H9 (cell line): ENCODE results near the gene ADTRP. TPM values are rescaled to one million over a fixed set of nuclear protein-coding genes. Genes with fewer than 3 reads are reported as not detected.

ENCODE experiments used
- DNase-seq: peaks from one replicate; pipeline ENCODE4 v3.0.0-alpha.2; 2017
- H2AFZ ChIP-seq: one replicate; pipeline ENCODE4 v1.6.1; 2013; ENCODE audit warnings: mild to moderate bottlenecking, low read length, control low read depth, moderate library complexity
- H2AK5ac ChIP-seq: 2 replicates; pipeline ENCODE4 v1.6.1; 2013; ENCODE audit warnings: low read length, control low read depth, mixed read lengths; ENCODE audit not compliant: insufficient read length
- H2BK120ac ChIP-seq: one replicate; pipeline ENCODE4 v1.6.1; 2013; ENCODE audit warnings: low read depth, mild to moderate bottlenecking, low read length, control low read depth, inconsistent platforms; ENCODE audit not compliant: poor library complexity, severe bottlenecking
- H2BK12ac ChIP-seq: 2 replicates; pipeline ENCODE4 v1.6.1; 2013; ENCODE audit warnings: low read length, control low read depth, mixed read lengths, low read depth; ENCODE audit not compliant: insufficient read length
- H2BK15ac ChIP-seq: 2 replicates; pipeline ENCODE4 v1.6.1; 2013; ENCODE audit warnings: low read depth, low read length, control low read depth
- H2BK20ac ChIP-seq: one replicate; pipeline ENCODE4 v1.6.1; 2013; ENCODE audit warnings: low read depth, mild to moderate bottlenecking, low read length, control low read depth, inconsistent platforms; ENCODE audit not compliant: poor library complexity, severe bottlenecking
- H2BK5ac ChIP-seq: 2 replicates; pipeline ENCODE4 v1.6.1; 2013; ENCODE audit warnings: low read length, control low read depth, mixed read lengths; ENCODE audit not compliant: insufficient read length
- H3K14ac ChIP-seq: 2 replicates; pipeline ENCODE4 v1.6.1; 2013; ENCODE audit warnings: low read length, control low read depth; ENCODE audit not compliant: insufficient read depth
- H3K18ac ChIP-seq: 2 replicates; pipeline ENCODE4 v1.6.1; 2013; ENCODE audit warnings: low read depth, mild to moderate bottlenecking, mixed read lengths, low read length, control low read depth; ENCODE audit not compliant: insufficient read length
- H3K23ac ChIP-seq: 2 replicates; pipeline ENCODE4 v1.6.1; 2013; ENCODE audit warnings: low read length, control low read depth, mixed read lengths, low read depth; ENCODE audit not compliant: insufficient read length
- H3K23me2 ChIP-seq: 2 replicates; pipeline ENCODE4 v1.6.1; 2013; ENCODE audit warnings: low read depth, mild to moderate bottlenecking, mixed read lengths, low read length, control low read depth; ENCODE audit not compliant: insufficient read length, poor library complexity, severe bottlenecking
- H3K27ac ChIP-seq: 2 replicates; pipeline ENCODE4 v1.5.1; 2013; ENCODE audit warnings: low read length, control low read depth, mixed read lengths, low read depth; ENCODE audit not compliant: insufficient read length
- H3K27me3 ChIP-seq: 2 replicates; pipeline ENCODE4 v1.6.1; 2013; ENCODE audit warnings: low read length, control low read depth, inconsistent platforms; ENCODE audit not compliant: insufficient read depth
- H3K4ac ChIP-seq: 2 replicates; pipeline ENCODE4 v1.6.1; 2013; ENCODE audit warnings: low read depth, mild to moderate bottlenecking, control low read depth, inconsistent platforms, low read length, moderate library complexity
- H3K4me1 ChIP-seq: 2 replicates; pipeline ENCODE4 v1.6.1; 2013; ENCODE audit warnings: low read length, control low read depth, inconsistent platforms; ENCODE audit not compliant: insufficient read depth
- H3K4me2 ChIP-seq: 2 replicates; pipeline ENCODE4 v1.6.1; 2013; ENCODE audit warnings: low read length, control low read depth, mixed read lengths; ENCODE audit not compliant: insufficient read length, insufficient read depth
- H3K56ac ChIP-seq: 2 replicates; pipeline ENCODE4 v1.6.1; 2013; ENCODE audit warnings: low read depth, mild to moderate bottlenecking, mixed read lengths, low read length, control low read depth; ENCODE audit not compliant: insufficient read length
- H3K79me1 ChIP-seq: 2 replicates; pipeline ENCODE4 v1.6.1; 2013; ENCODE audit warnings: low read depth, mild to moderate bottlenecking, moderate library complexity, low read length, control low read depth, inconsistent platforms; ENCODE audit not compliant: insufficient read depth, poor library complexity, severe bottlenecking
- H3K79me2 ChIP-seq: 2 replicates; pipeline ENCODE4 v1.6.1; 2013; ENCODE audit warnings: low read length, control low read depth, inconsistent platforms; ENCODE audit not compliant: insufficient read depth
- H3K9ac ChIP-seq: 2 replicates; pipeline ENCODE4 v1.6.1; 2013; ENCODE audit warnings: low read length, control low read depth, mixed read lengths; ENCODE audit not compliant: insufficient read length; ENCODE audit errors: extremely low read depth
- H3K9me3 ChIP-seq: one replicate; pipeline ENCODE4 v1.6.1; 2013; ENCODE audit warnings: low read depth, low read length, inconsistent platforms; ENCODE audit not compliant: control insufficient read depth
- H3T11ph ChIP-seq: one replicate; pipeline ENCODE4 v1.6.1; 2013; ENCODE audit warnings: mild to moderate bottlenecking, low read length, control low read depth, inconsistent platforms
- H4K20me1 ChIP-seq: one replicate; pipeline ENCODE4 v1.6.1; 2013; ENCODE audit not compliant: control insufficient read depth, insufficient read length, insufficient read depth
- H4K5ac ChIP-seq: 2 replicates; pipeline ENCODE4 v1.6.1; 2013; ENCODE audit warnings: low read depth, mild to moderate bottlenecking, mixed read lengths, low read length, control low read depth; ENCODE audit not compliant: insufficient read length
- H4K8ac ChIP-seq: replicated peaks from 2 replicates; pipeline ENCODE4 v1.6.1; 2013; ENCODE audit warnings: low read length, control low read depth, mixed read lengths, low read depth; ENCODE audit not compliant: insufficient read length
- H4K91ac ChIP-seq: 2 replicates; pipeline ENCODE4 v1.6.1; 2013; ENCODE audit warnings: low read depth, mild to moderate bottlenecking, moderate library complexity, mixed read lengths, low read length, control low read depth; ENCODE audit not compliant: insufficient read length
- H3K27ac Mint-ChIP-seq, 3 experiments: 2 replicates in 2 of 3; 3 replicates in 1 of 3; pipeline ENCODE4 v1.8.0; 2020 to 2021; ENCODE audit warnings: mixed read lengths in 3 of 3, mild to moderate bottlenecking in 1 of 3, moderate library complexity in 1 of 3
- H3K27me3 Mint-ChIP-seq: 2 replicates; pipeline ENCODE4 v1.8.0; 2021; ENCODE audit warnings: low read depth, mild to moderate bottlenecking, moderate library complexity, mixed read lengths
- H3K36me3 Mint-ChIP-seq, 3 experiments: 2 replicates in 2 of 3; 3 replicates in 1 of 3; pipeline ENCODE4 v1.8.0; 2020 to 2021; ENCODE audit warnings: low read depth in 3 of 3, mixed read lengths in 3 of 3; ENCODE audit not compliant: insufficient read depth in 1 of 3
- H3K4me1 Mint-ChIP-seq, 2 experiments: 2 replicates each; pipeline ENCODE4 v1.8.0; 2020; ENCODE audit warnings: mixed read lengths in 2 of 2
- H3K4me3 Mint-ChIP-seq, 2 experiments: 2 replicates in 1 of 2; 3 replicates in 1 of 2; pipeline ENCODE4 v1.8.0; 2020 to 2021; ENCODE audit warnings: mild to moderate bottlenecking in 2 of 2, mixed read lengths in 2 of 2, moderate library complexity in 1 of 2
- H3K9me3 Mint-ChIP-seq, 2 experiments: 2 replicates in 1 of 2; 3 replicates in 1 of 2; pipeline ENCODE4 v1.8.0; 2020; ENCODE audit warnings: mild to moderate bottlenecking in 2 of 2, mixed read lengths in 2 of 2, moderate library complexity in 1 of 2
- WGBS: extraction: QIAGEN DNeasy Blood & Tissue Kit; methylation state at CpG from one replicate; pipeline ENCODE4 v1.1.7; 2013; ENCODE audit warnings: missing lambda C conversion rate, low lambda C conversion rate, mixed read lengths; ENCODE audit not compliant: insufficient read length; ENCODE audit errors: extremely low coverage; 5-methylcytosine and 5-hydroxymethylcytosine counted together
- total RNA-seq: library from RNA; stranded (reverse); gene quantifications from 2 replicates; pipeline ENCODE4 v1.2.1, GENCODE V29; 2021
- TF ChIP-seq, protein P1 (sequence below): fragments of 200-600 bp; sonication (generic); conservative IDR thresholded peaks from 3 replicates; pipeline ENCODE4 v1.8.0; 2021; ENCODE audit warnings: antibody characterized with exemption, mild to moderate bottlenecking

ADTRP gene
- total RNA-seq, 1 experiment from 2014 or later, result not detected

DNA sequence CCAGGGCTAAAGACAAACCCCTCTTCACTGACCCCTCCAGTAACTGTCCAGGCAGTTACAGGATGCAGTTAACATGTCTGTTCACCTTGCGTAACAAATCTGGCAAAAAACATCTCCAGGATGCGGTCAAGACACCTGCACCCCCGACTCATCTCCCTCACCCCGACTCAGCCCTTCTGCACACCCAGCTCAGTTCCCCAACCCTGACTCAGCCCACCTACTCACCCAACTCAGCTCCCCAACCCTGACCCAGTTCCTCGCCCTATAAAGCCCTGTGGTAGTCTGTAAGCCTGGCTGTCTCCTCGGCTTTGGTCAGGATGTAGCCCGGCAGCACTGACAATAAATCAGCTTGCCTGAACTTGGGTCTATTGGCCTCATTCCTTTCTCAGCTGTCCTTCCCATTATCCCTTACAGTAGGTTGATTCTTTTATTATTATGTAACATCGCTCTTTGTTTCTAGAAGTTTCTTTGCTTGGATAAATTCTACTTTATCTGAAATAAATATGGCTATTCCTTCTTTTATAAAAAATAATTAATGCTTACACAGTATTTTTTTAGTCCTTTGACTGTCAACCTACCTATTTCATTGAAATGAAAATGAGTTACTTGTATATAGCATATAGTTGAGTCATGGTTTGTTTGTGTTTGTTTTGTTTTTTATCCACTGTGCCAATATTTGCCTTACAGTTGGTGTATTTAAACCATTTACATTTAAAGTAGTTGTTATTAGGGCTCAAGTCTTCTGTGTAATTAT is 12.9 kb upstream of the ADTRP start:
- Histone ChIP-seq H2AK5ac (no peak overlapping the region), H3K9me3 (no peaks in the 10 kb centered on the region), H3K27me3 (no peaks in the 10 kb centered on the region), H2BK12ac (no peak overlapping the region), H3K14ac (0 out of 2 replicates have a peak overlapping the region, but pooled peaks have one; percentile 24), H3K56ac (no peak overlapping the region), H3K4me2 (no peak overlapping the region), H3T11ph (no peak overlapping the region), H4K91ac (no peak overlapping the region), H2BK15ac (no peak overlapping the region), H4K20me1 (no peaks in the 10 kb centered on the region), H3K23me2 (no peaks in the 10 kb centered on the region), H3K9ac (no peak overlapping the region), H3K4ac (no peak overlapping the region), H2BK5ac (no peak overlapping the region), H3K18ac (no peak overlapping the region), H4K8ac (no peak overlapping the region), H2BK20ac (no peak overlapping the region), H2AFZ (no peak overlapping the region), H3K4me1 (peaks cover 12% of the 10 kb centered on the region; the same call in 1 of the 2 replicates), H4K5ac (no peak overlapping the region), H3K27ac (no peak overlapping the region), H3K79me2 (no peaks in the 10 kb centered on the region), H2BK120ac (no peak overlapping the region), H3K79me1 (no peaks in the 10 kb centered on the region), H3K23ac (no peak overlapping the region)
- WGBS, result no CpG with 5 or more reads among the region's 8 CpGs
- peak; percentile 46 for DNase-seq
- Mint-ChIP-seq H3K4me1 (peaks cover 10 to 15% of the 10 kb centered on the region in 2 experiments), H3K27ac (peak overlapping the region in 1 of 3 experiments; percentile 45; a peak in 1 of 7 replicates), H3K27me3 (no peaks in the 10 kb centered on the region), H3K9me3 (peaks cover 0 to 4% of the 10 kb centered on the region in 2 experiments; a peak in 3 of 5 replicates), H3K36me3 (peaks cover 0 to 8% (median 0%) of the 10 kb centered on the region in 3 experiments; a peak in 3 of 7 replicates), H3K4me3 (no peak overlapping the region)
- TF ChIP-seq, protein P1, sequence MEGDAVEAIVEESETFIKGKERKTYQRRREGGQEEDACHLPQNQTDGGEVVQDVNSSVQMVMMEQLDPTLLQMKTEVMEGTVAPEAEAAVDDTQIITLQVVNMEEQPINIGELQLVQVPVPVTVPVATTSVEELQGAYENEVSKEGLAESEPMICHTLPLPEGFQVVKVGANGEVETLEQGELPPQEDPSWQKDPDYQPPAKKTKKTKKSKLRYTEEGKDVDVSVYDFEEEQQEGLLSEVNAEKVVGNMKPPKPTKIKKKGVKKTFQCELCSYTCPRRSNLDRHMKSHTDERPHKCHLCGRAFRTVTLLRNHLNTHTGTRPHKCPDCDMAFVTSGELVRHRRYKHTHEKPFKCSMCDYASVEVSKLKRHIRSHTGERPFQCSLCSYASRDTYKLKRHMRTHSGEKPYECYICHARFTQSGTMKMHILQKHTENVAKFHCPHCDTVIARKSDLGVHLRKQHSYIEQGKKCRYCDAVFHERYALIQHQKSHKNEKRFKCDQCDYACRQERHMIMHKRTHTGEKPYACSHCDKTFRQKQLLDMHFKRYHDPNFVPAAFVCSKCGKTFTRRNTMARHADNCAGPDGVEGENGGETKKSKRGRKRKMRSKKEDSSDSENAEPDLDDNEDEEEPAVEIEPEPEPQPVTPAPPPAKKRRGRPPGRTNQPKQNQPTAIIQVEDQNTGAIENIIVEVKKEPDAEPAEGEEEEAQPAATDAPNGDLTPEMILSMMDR, result no peak
